HepG2 (cell line): ENCODE data around the gene MRPL2. TPM values are rescaled to one million over a fixed set of nuclear protein-coding genes. Genes with fewer than 3 reads are reported as not detected.

Experiments
- ATAC-seq: fragments of 200-7000 bp; cut with Tn5 transposase; 3 replicates; pipeline ENCODE4 v1.9.1; 2020; ENCODE audit warnings: mild to moderate bottlenecking, moderate library complexity
- BruUV-seq: library from RNA; stranded (reverse); fragments of 400-500 nt; replicated peaks from 2 replicates; lab custom pipeline; 2021; lab: Mats Ljungman, UMichigan
- CTCF ChIA-PET: fragments of 300-600 bp; formaldehyde crosslinking; extraction: SDS; loops from one replicate; lab custom pipeline; 2021; ENCODE audit warnings: low total read pairs, inconsistent platforms, low intra/inter-chr PET ratio; lab: Yijun Ruan, JAX
- POLR2A ChIA-PET: fragments of 350-600 bp; sonication (Branson Sonifier 250); formaldehyde crosslinking; loops from one replicate; lab custom pipeline; 2020; ENCODE audit warnings: antibody characterized with exemption, inconsistent platforms; lab: Yijun Ruan, JAX
- DNase-seq: peaks from one replicate; pipeline ENCODE4 v3.0.0-alpha.2; 2015; ENCODE audit warnings: low spot score
- FAIRE-seq: peaks from 3 replicates; lab custom pipeline; 2011; peaks lifted over from hg19 to GRCh38; lab: Jason Lieb, UNC
- H2AFZ ChIP-seq: one replicate; pipeline ENCODE4 v1.6.1; 2011; ENCODE audit warnings: low read length, inconsistent platforms
- H3K27ac ChIP-seq: fragments of 300-600 bp; 3 replicates; pipeline ENCODE4 v1.8.0; 2011; ENCODE audit warnings: mixed run types, mild to moderate bottlenecking, mixed read lengths, low read length, inconsistent platforms; ENCODE audit not compliant: insufficient read depth; ENCODE audit errors: extremely low read length
- H3K27me3 ChIP-seq, 2 experiments: fragments of 200-600 bp in 1 of 2; 2 replicates in 1 of 2; 3 replicates in 1 of 2; pipeline versions ENCODE4 v1.6.0 to v1.8.0; 2011; ENCODE audit warnings: low read length in 2 of 2, mild to moderate bottlenecking in 2 of 2, moderate library complexity in 2 of 2, inconsistent platforms in 1 of 2; ENCODE audit not compliant: insufficient read depth in 2 of 2, control insufficient read depth in 1 of 2
- H3K36me3 ChIP-seq, 2 experiments: fragments of 200-600 bp in 1 of 2; replicated peaks in 1 of 2; 2 replicates in 1 of 2; 3 replicates in 1 of 2; pipeline versions ENCODE4 v1.5.1 to v1.8.0; 2011; ENCODE audit warnings: low read length in 2 of 2, inconsistent platforms in 1 of 2; ENCODE audit not compliant: insufficient read depth in 2 of 2, control insufficient read depth in 1 of 2
- H3K4me1 ChIP-seq: 2 replicates; pipeline ENCODE4 v1.5.1; 2012; ENCODE audit warnings: low read length, inconsistent platforms; ENCODE audit not compliant: insufficient read depth
- H3K4me2 ChIP-seq: 2 replicates; pipeline ENCODE4 v1.6.0; 2011; ENCODE audit warnings: low read depth, low read length, inconsistent platforms
- H3K4me3 ChIP-seq, 3 experiments: fragments of 200-600 bp in 1 of 3; sonication (generic), shearing (Covaris generic) in 1 of 3; replicated peaks in 1 of 3; 2 replicates each; pipeline ENCODE4 v1.5.1; 2011 to 2016; ENCODE audit warnings: low read length in 3 of 3, inconsistent platforms in 2 of 3, low read depth in 2 of 3, mild to moderate bottlenecking in 2 of 3, control low read depth in 1 of 3, mixed read lengths in 1 of 3; ENCODE audit not compliant: insufficient read depth in 1 of 3
- H3K79me2 ChIP-seq: one replicate; pipeline ENCODE4 v1.6.1; 2011; ENCODE audit warnings: low read length, inconsistent platforms; ENCODE audit not compliant: insufficient read depth
- H3K9ac ChIP-seq: 2 replicates; pipeline ENCODE4 v1.6.0; 2011; ENCODE audit warnings: mild to moderate bottlenecking, low read depth, low read length, inconsistent platforms; ENCODE audit not compliant: insufficient read depth
- H3K9me3 ChIP-seq: 2 replicates; pipeline ENCODE4 v1.5.1; 2012; ENCODE audit warnings: mild to moderate bottlenecking, low read length
- H4K20me1 ChIP-seq: 2 replicates; pipeline ENCODE4 v1.6.0; 2011; ENCODE audit warnings: inconsistent platforms, mild to moderate bottlenecking, low read length, moderate library complexity; ENCODE audit not compliant: insufficient read depth
- MAF1 ChIP-seq: sonication (generic); formaldehyde crosslinking; IDR thresholded peaks from 2 replicates; pipeline ENCODE4 v1.5.0; 2020; ENCODE audit warnings: missing genetic modification reagents, borderline replicate concordance
- NKX3-1 ChIP-seq: sonication (generic); formaldehyde crosslinking; IDR thresholded peaks from 2 replicates; pipeline ENCODE4 v1.5.0; 2020; ENCODE audit warnings: missing genetic modification reagents
- NPAS2 ChIP-seq: sonication (generic); formaldehyde crosslinking; IDR thresholded peaks from 2 replicates; pipeline ENCODE4 v1.8.0; 2022; ENCODE audit warnings: mild to moderate bottlenecking, missing genetic modification reagents, borderline replicate concordance
- SKIL ChIP-seq: sonication (generic); formaldehyde crosslinking; IDR thresholded peaks from 2 replicates; pipeline ENCODE4 v1.8.0; 2022; ENCODE audit warnings: missing genetic modification reagents, mild to moderate bottlenecking, moderate library complexity, borderline replicate concordance
- SOX13 ChIP-seq, 3 experiments: fragments of 450-650 bp in 1 of 3; sonication (generic) in 1 of 3; formaldehyde crosslinking in 1 of 3; IDR thresholded peaks in 2 of 3; conservative IDR thresholded peaks in 1 of 3; 2 replicates each; pipeline versions ENCODE4 v1.5.0 to v1.6.1; 2016 to 2020; ENCODE audit warnings: antibody characterized with exemption in 1 of 3, mild to moderate bottlenecking in 1 of 3, missing compliant biosample characterization in 1 of 3, missing genetic modification reagents in 1 of 3, moderate library complexity in 1 of 3
- ZFP36 ChIP-seq: fragments of 150-350 bp; IDR thresholded peaks from 2 replicates; pipeline ENCODE4 v1.6.1; 2018; ENCODE audit warnings: borderline replicate concordance, low read length, low read depth; ENCODE audit not compliant: partially characterized antibody
- ZNF280D ChIP-seq: sonication (generic); formaldehyde crosslinking; IDR thresholded peaks from 2 replicates; pipeline ENCODE4 v1.5.1; 2020; ENCODE audit warnings: mild to moderate bottlenecking, missing genetic modification reagents
- ZNF556 ChIP-seq: sonication (generic); formaldehyde crosslinking; IDR thresholded peaks from 2 replicates; pipeline ENCODE4 v1.4.0; 2020; ENCODE audit warnings: mild to moderate bottlenecking, missing genetic modification reagents, borderline replicate concordance
- ZNF562 ChIP-seq: sonication (generic); formaldehyde crosslinking; IDR thresholded peaks from 2 replicates; pipeline ENCODE4 v1.8.0; 2022; ENCODE audit warnings: missing genetic modification reagents, borderline replicate concordance
- ZNF607 ChIP-seq: sonication (generic); formaldehyde crosslinking; IDR thresholded peaks from 2 replicates; pipeline ENCODE4 v1.5.1; 2020; ENCODE audit warnings: missing genetic modification reagents, mild to moderate bottlenecking, borderline replicate concordance
- ZNF652 ChIP-seq: IDR thresholded peaks from 2 replicates; pipeline ENCODE4 v1.6.1; 2016; ENCODE audit warnings: low read depth, borderline replicate concordance
- ZNF790 ChIP-seq: sonication (generic); formaldehyde crosslinking; IDR thresholded peaks from 2 replicates; pipeline ENCODE4 v1.8.0; 2022; ENCODE audit warnings: missing genetic modification reagents, mild to moderate bottlenecking, borderline replicate concordance
- WGBS: methylation state at CpG from one replicate; pipeline ENCODE4 v1.1.6; 2017; ENCODE audit warnings: low lambda C conversion rate; 5-methylcytosine and 5-hydroxymethylcytosine counted together
- in situ Hi-C: cut with HindIII; loops from 2 replicates; pipeline ENCODE4 v1.10.0; 2017; ENCODE audit warnings: low pct_unique_long_range_greater_than_20kb; ENCODE audit not compliant: extremely low pct_ligation_motif_present
- intact Hi-C: fragments of 100-400 bp; cut with micrococcal nuclease; formaldehyde crosslinking; loops from one replicate; pipeline ENCODE4 v1.10.0; 2022; ENCODE audit not compliant: unreplicated experiment
- polyA plus RNA-seq, 8 experiments: library from polyadenylated mRNA; depleted of rRNA in 3 of 8; stranded (reverse) in 7 of 8; unstranded in 1 of 8; fragments of >200 nt; fragmentation: Illumina TruSeq in 4 of 8; extraction: Trizol in 4 of 8; gene quantifications; 2 replicates each; pipeline versions ENCODE4 v1.2.1 to v1.2.3, GENCODE V29; 2011 to 2016; ENCODE audit warnings: low read depth in 4 of 8, missing spikeins in 1 of 8, mixed read lengths in 1 of 8; ENCODE audit not compliant: insufficient read depth in 1 of 8
- total RNA-seq, 5 experiments: library from RNA; depleted of rRNA; stranded (reverse); fragments of >200 nt; fragmentation: Illumina TruSeq; extraction: Trizol; gene quantifications; 2 replicates each; pipeline ENCODE4 v1.2.3, GENCODE V29; 2016; ENCODE audit warnings: low read depth in 1 of 5
- TF ChIP-seq, protein P1 (sequence below): conservative IDR thresholded peaks from 2 replicates; pipeline ENCODE4 v1.6.1; 2018; ENCODE audit warnings: missing genetic modification reagents
- TF ChIP-seq, protein P2 (sequence below): sonication (generic); formaldehyde crosslinking; IDR thresholded peaks from 2 replicates; pipeline ENCODE4 v1.8.0; 2022; ENCODE audit warnings: missing genetic modification reagents, low read depth, mild to moderate bottlenecking, borderline replicate concordance

Gene MRPL2
- total and polyA plus RNA-seq, 2 of the 13 experiments (the other 11 are each of a cell fraction or from before 2014, with no cell fraction given) = 56.8 to 65.6 TPM

- FAIRE-seq (no peak), DNase-seq (no peak), ATAC-seq (no peak)
- Histone ChIP-seq H3K36me3 (no peaks in the 10 kb centered on the region), H3K9ac (no peak overlapping the region), H3K9me3 (no peaks in the 10 kb centered on the region), H3K79me2 (peaks cover 55% of the 10 kb centered on the region), H2AFZ (no peak overlapping the region), H3K4me3 (no peak overlapping the region), H3K4me1 (peaks cover 17% of the 10 kb centered on the region), H3K4me2 (no peak overlapping the region), H3K27me3 (no peaks in the 10 kb centered on the region; a peak in 1 of 5 replicates), H3K27ac (no peak overlapping the region), H4K20me1 (no peaks in the 10 kb centered on the region)
- ChIA-PET POLR2A (no interaction called here), CTCF (no interaction called here)
- BruUV-seq = no TSS peak
- in situ Hi-C loops = no loop called here
- WGBS = 91% methylated on average over 2 of the region's 2 CpGs
- intact Hi-C loops = no loop called here
- TF ChIP-seq ZNF652 (CRISPR knock-in tag) (no peak), SKIL (CRISPR knock-in tag) (no peak), NPAS2 (CRISPR knock-in tag) (no peak), SOX13 (IDR thresholded peaks at IDR 0.05) (no peak), SOX13 (CRISPR knock-in tag; conservative IDR thresholded peaks at IDR 0.05 in 1 of 2, IDR thresholded peaks at IDR 0.05 in 1 of 2) (no peak), NKX3-1 (CRISPR knock-in tag) (no peak), ZNF280D (CRISPR knock-in tag) (no peak), ZNF790 (CRISPR knock-in tag) (no peak), ZFP36 (no peak), ZNF556 (CRISPR knock-in tag) (no peak), ZNF607 (no peak), MAF1 (CRISPR knock-in tag) (no peak), ZNF562 (CRISPR knock-in tag) (no peak)
- TF ChIP-seq, protein P1, sequence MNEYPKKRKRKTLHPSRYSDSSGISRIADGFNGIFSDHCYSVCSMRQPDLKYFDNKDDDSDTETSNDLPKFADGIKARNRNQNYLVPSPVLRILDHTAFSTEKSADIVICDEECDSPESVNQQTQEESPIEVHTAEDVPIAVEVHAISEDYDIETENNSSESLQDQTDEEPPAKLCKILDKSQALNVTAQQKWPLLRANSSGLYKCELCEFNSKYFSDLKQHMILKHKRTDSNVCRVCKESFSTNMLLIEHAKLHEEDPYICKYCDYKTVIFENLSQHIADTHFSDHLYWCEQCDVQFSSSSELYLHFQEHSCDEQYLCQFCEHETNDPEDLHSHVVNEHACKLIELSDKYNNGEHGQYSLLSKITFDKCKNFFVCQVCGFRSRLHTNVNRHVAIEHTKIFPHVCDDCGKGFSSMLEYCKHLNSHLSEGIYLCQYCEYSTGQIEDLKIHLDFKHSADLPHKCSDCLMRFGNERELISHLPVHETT (CRISPR knock-in tag) = no peak
- TF ChIP-seq, protein P2, sequence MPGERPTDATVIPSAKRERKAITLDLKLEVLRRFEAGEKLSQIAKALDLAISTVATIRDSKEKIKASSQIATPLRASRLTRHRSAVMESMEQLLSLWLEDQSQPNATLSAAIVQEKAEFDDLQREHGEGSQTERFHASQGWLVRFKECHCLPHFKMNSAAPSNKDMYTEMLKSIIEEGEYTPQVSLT (CRISPR knock-in tag) = no peak
Measured at GRCh38 chr6:43103253-43103876, 44.1 kb upstream of the MRPL2 start.
